Measurements from ENCODE around the gene PIERCE2. TPM values are rescaled to one million over a fixed set of nuclear protein-coding genes. Genes with fewer than 3 reads are reported as not detected.
"Not testable (repeated sequence)": the region's sequence is repeated elsewhere in the genome, so short reads cannot be mapped to it uniquely, and the experiment has no call there.

Gene PIERCE2
- total and polyA plus RNA-seq, 5 donors from 2014 or later, result 0.76 to 0.89 TPM; not detected in 3

- H3K27me3 Mint-ChIP-seq, result no peaks in the 10 kb centered on the region
- DNase-seq (no peak), ATAC-seq (ENCODE audit: low read depth in 2 of 2) (no peak)
- Histone ChIP-seq H3K4me1 (ENCODE audit: control insufficient read depth, insufficient read depth, low read length, poor library complexity, severe bottlenecking) (no peaks in the 10 kb centered on the region), H3K27me3 (ENCODE audit: control insufficient read depth, insufficient read depth, low read length) (no peaks in the 10 kb centered on the region), H3K27ac (ENCODE audit: insufficient read depth, low read length, poor library complexity, severe bottlenecking) (no peak overlapping the region), H3K9me3 (ENCODE audit: control insufficient read depth in 2 of 2, low read length in 2 of 2) (no peaks in the 10 kb centered on the region), H3K36me3 (ENCODE audit: control insufficient read depth, insufficient read depth, low read length) (peaks cover 45% of the 10 kb centered on the region), H3K4me3 (ENCODE audit: low read depth, low read length) (no peak overlapping the region)
- H3K36me3 Mint-ChIP-seq, result peaks cover 35% of the 10 kb centered on the region
- no peak overlapping the region for H3K4me3 Mint-ChIP-seq
- peaks cover 0 to 9% (median 7%) of the 10 kb centered on the region in 4 donors for H3K4me1 Mint-ChIP-seq
- H3K27ac Mint-ChIP-seq, result no peak overlapping the region
- H3K9me3 Mint-ChIP-seq, result no peaks in the 10 kb centered on the region
These were observed 26.7 kb upstream of the PIERCE2 start for GRCh38 chr15:55381595-55381994.

- Histone ChIP-seq H3K36me3 (ENCODE audit: control insufficient read depth, insufficient read depth, low read length) (peaks cover 38% of the 10 kb centered on the region), H3K27ac (ENCODE audit: insufficient read depth, low read length, poor library complexity, severe bottlenecking) (no peak overlapping the region), H3K9me3 (ENCODE audit: control insufficient read depth in 2 of 2, low read length in 2 of 2) (no peaks in the 10 kb centered on the region), H3K4me1 (ENCODE audit: control insufficient read depth, insufficient read depth, low read length, poor library complexity, severe bottlenecking) (no peaks in the 10 kb centered on the region), H3K27me3 (ENCODE audit: control insufficient read depth, insufficient read depth, low read length) (no peaks in the 10 kb centered on the region), H3K4me3 (ENCODE audit: low read depth, low read length) (no peak overlapping the region)
- H3K4me1 Mint-ChIP-seq, result peaks cover 4 to 9% (median 8%) of the 10 kb centered on the region in 4 donors
- no peak overlapping the region for H3K27ac Mint-ChIP-seq
- H3K36me3 Mint-ChIP-seq, result peaks cover 29% of the 10 kb centered on the region
- no peaks in the 10 kb centered on the region for H3K27me3 Mint-ChIP-seq
- H3K4me3 Mint-ChIP-seq, result no peak overlapping the region
- DNase-seq (no peak), ATAC-seq (ENCODE audit: low read depth in 2 of 2) (no peak)
- no peaks in the 10 kb centered on the region for H3K9me3 Mint-ChIP-seq
These were observed 24.6 kb upstream of the PIERCE2 start for GRCh38 chr15:55383687-55384086.

GRCh38 chr15:55387027-55387426 is 21.3 kb upstream of the PIERCE2 start:
- H3K9me3 Mint-ChIP-seq, result no peaks in the 10 kb centered on the region
- no peaks in the 10 kb centered on the region for H3K4me1 ChIP-seq (ENCODE audit: control insufficient read depth, insufficient read depth, low read length, poor library complexity, severe bottlenecking)
- H3K36me3 ChIP-seq (ENCODE audit: control insufficient read depth, insufficient read depth, low read length), result peaks cover 28% of the 10 kb centered on the region
- H3K36me3 Mint-ChIP-seq, result peaks cover 32% of the 10 kb centered on the region
- H3K27ac Mint-ChIP-seq, result peak overlapping the region in 2 of 3 donors; percentile 14 to 22
- no peak overlapping the region for H3K4me3 Mint-ChIP-seq
- ATAC-seq (ENCODE audit: low read depth in 2 of 2), result no peak
- DNase-seq, result no peak
- no peaks in the 10 kb centered on the region for H3K27me3 ChIP-seq (ENCODE audit: control insufficient read depth, insufficient read depth, low read length)
- no peak overlapping the region for H3K4me3 ChIP-seq (ENCODE audit: low read depth, low read length)
- no peaks in the 10 kb centered on the region for H3K9me3 ChIP-seq (ENCODE audit: control insufficient read depth in 2 of 2, low read length in 2 of 2)
- H3K27ac ChIP-seq (ENCODE audit: insufficient read depth, low read length, poor library complexity, severe bottlenecking), result no peak overlapping the region
- peaks cover 12 to 16% (median 14%) of the 10 kb centered on the region in 4 donors for H3K4me1 Mint-ChIP-seq
- H3K27me3 Mint-ChIP-seq, result no peaks in the 10 kb centered on the region

- Histone ChIP-seq H3K4me1 (ENCODE audit: control insufficient read depth, insufficient read depth, low read length, poor library complexity, severe bottlenecking) (no peaks in the 10 kb centered on the region), H3K36me3 (ENCODE audit: control insufficient read depth, insufficient read depth, low read length) (peaks cover 21% of the 10 kb centered on the region), H3K27me3 (ENCODE audit: control insufficient read depth, insufficient read depth, low read length) (no peaks in the 10 kb centered on the region), H3K4me3 (ENCODE audit: low read depth, low read length) (no peak overlapping the region), H3K9me3 (ENCODE audit: control insufficient read depth in 2 of 2, low read length in 2 of 2) (no peaks in the 10 kb centered on the region), H3K27ac (ENCODE audit: insufficient read depth, low read length, poor library complexity, severe bottlenecking) (no peak overlapping the region)
- Mint-ChIP-seq H3K4me3 (no peak overlapping the region), H3K27ac (peak overlapping the region; percentile 31 to 92 (median 37)), H3K36me3 (peaks cover 25% of the 10 kb centered on the region), H3K9me3 (no peaks in the 10 kb centered on the region), H3K4me1 (peaks cover 14 to 21% (median 18%) of the 10 kb centered on the region in 4 donors), H3K27me3 (no peaks in the 10 kb centered on the region)
- ATAC-seq (ENCODE audit: low read depth in 2 of 2) (no peak), DNase-seq (no peak)
These were observed 19.1 kb upstream of the PIERCE2 start for GRCh38 chr15:55389264-55389607.

GRCh38 chr15:55394694-55395093 is 13.6 kb upstream of the PIERCE2 start:
- Mint-ChIP-seq H3K4me1 (peaks cover 27 to 46% (median 32%) of the 10 kb centered on the region in 4 donors), H3K27ac (no peak overlapping the region), H3K4me3 (peak overlapping the region in 1 of 4 donors; percentile 28), H3K9me3 (peaks cover 0 to 2% (median 0%) of the 10 kb centered on the region in 7 donors), H3K36me3 (peaks cover 46% of the 10 kb centered on the region), H3K27me3 (no peaks in the 10 kb centered on the region)
- Histone ChIP-seq H3K27ac (ENCODE audit: insufficient read depth, low read length, poor library complexity, severe bottlenecking) (no peak overlapping the region), H3K4me3 (ENCODE audit: low read depth, low read length) (no peak overlapping the region), H3K9me3 (ENCODE audit: control insufficient read depth in 2 of 2, low read length in 2 of 2) (no peaks in the 10 kb centered on the region), H3K36me3 (ENCODE audit: control insufficient read depth, insufficient read depth, low read length) (peaks cover 3% of the 10 kb centered on the region), H3K27me3 (ENCODE audit: control insufficient read depth, insufficient read depth, low read length) (no peaks in the 10 kb centered on the region), H3K4me1 (ENCODE audit: control insufficient read depth, insufficient read depth, low read length, poor library complexity, severe bottlenecking) (no peaks in the 10 kb centered on the region)
- ATAC-seq (ENCODE audit: low read depth in 2 of 2), result no peak
- no peak for DNase-seq

- H3K36me3 ChIP-seq (ENCODE audit: control insufficient read depth, insufficient read depth, low read length), result peaks cover 3% of the 10 kb centered on the region
- Mint-ChIP-seq H3K36me3 (peaks cover 48% of the 10 kb centered on the region), H3K4me1 (peaks cover 46 to 64% (median 47%) of the 10 kb centered on the region in 4 donors)
These were observed 10.1 kb upstream of the PIERCE2 start for GRCh38 chr15:55398243-55398642.

GRCh38 chr15:55400050-55400449 is 8.2 kb upstream of the PIERCE2 start:
- ATAC-seq (ENCODE audit: low read depth in 2 of 2); H3K27ac Mint-ChIP-seq; H3K9me3 ChIP-seq (ENCODE audit: control insufficient read depth in 2 of 2, low read length in 2 of 2); H3K36me3 ChIP-seq (ENCODE audit: control insufficient read depth, insufficient read depth, low read length); H3K9me3 Mint-ChIP-seq; H3K4me3 Mint-ChIP-seq; H3K27me3 Mint-ChIP-seq; H3K27ac ChIP-seq (ENCODE audit: insufficient read depth, low read length, poor library complexity, severe bottlenecking); H3K27me3 ChIP-seq (ENCODE audit: control insufficient read depth, insufficient read depth, low read length); H3K4me3 ChIP-seq (ENCODE audit: low read depth, low read length); DNase-seq: not testable (repeated sequence)
- Mint-ChIP-seq H3K4me1 (peaks cover 41 to 66% (median 52%) of the 10 kb centered on the region in 4 donors), H3K36me3 (peaks cover 35% of the 10 kb centered on the region)
- peaks cover 19% of the 10 kb centered on the region for H3K4me1 ChIP-seq (ENCODE audit: control insufficient read depth, insufficient read depth, low read length, poor library complexity, severe bottlenecking)

More at GRCh38 chr15:55398243-55398642, 10.1 kb upstream of the PIERCE2 start:
- no peaks in the 10 kb centered on the region for H3K27me3 Mint-ChIP-seq
- Histone ChIP-seq H3K4me3 (ENCODE audit: low read depth, low read length) (no peak overlapping the region), H3K27ac (ENCODE audit: insufficient read depth, low read length, poor library complexity, severe bottlenecking) (no peak overlapping the region), H3K4me1 (ENCODE audit: control insufficient read depth, insufficient read depth, low read length, poor library complexity, severe bottlenecking) (peaks cover 6% of the 10 kb centered on the region), H3K9me3 (ENCODE audit: control insufficient read depth in 2 of 2, low read length in 2 of 2) (no peaks in the 10 kb centered on the region), H3K27me3 (ENCODE audit: control insufficient read depth, insufficient read depth, low read length) (no peaks in the 10 kb centered on the region)
- H3K4me3 Mint-ChIP-seq, result no peak overlapping the region
- ATAC-seq (ENCODE audit: low read depth in 2 of 2) (no peak), DNase-seq (no peak)
- H3K27ac Mint-ChIP-seq, result no peak overlapping the region
- peaks cover 0 to 5% (median 0%) of the 10 kb centered on the region in 7 donors for H3K9me3 Mint-ChIP-seq

- Histone ChIP-seq H3K36me3 (ENCODE audit: control insufficient read depth, insufficient read depth, low read length) (peaks cover 3% of the 10 kb centered on the region), H3K27ac (ENCODE audit: insufficient read depth, low read length, poor library complexity, severe bottlenecking) (no peak overlapping the region), H3K4me3 (ENCODE audit: low read depth, low read length) (no peak overlapping the region), H3K4me1 (ENCODE audit: control insufficient read depth, insufficient read depth, low read length, poor library complexity, severe bottlenecking) (peaks cover 24% of the 10 kb centered on the region), H3K27me3 (ENCODE audit: control insufficient read depth, insufficient read depth, low read length) (no peaks in the 10 kb centered on the region), H3K9me3 (ENCODE audit: control insufficient read depth in 2 of 2, low read length in 2 of 2) (no peaks in the 10 kb centered on the region)
- Mint-ChIP-seq H3K27ac (no peak overlapping the region), H3K4me1 (peaks cover 28 to 66% (median 44%) of the 10 kb centered on the region in 4 donors), H3K27me3 (no peaks in the 10 kb centered on the region), H3K4me3 (no peak overlapping the region), H3K36me3 (peaks cover 21% of the 10 kb centered on the region), H3K9me3 (peaks cover 0 to 5% (median 0%) of the 10 kb centered on the region in 7 donors)
- ATAC-seq (ENCODE audit: low read depth in 2 of 2), result no peak
- DNase-seq, result no peak
These were observed 6.5 kb upstream of the PIERCE2 start for GRCh38 chr15:55401786-55402246.

Data from CD4-positive, CD25-positive, alpha-beta regulatory T cell (primary cell).